PC-3 (cell line): ENCODE data around the gene SYT13. TPM values are rescaled to one million over a fixed set of nuclear protein-coding genes. Genes with fewer than 3 reads are reported as not detected.

Source experiments
- ATAC-seq: fragments of 200-7000 bp; cut with Tn5 transposase; 2 replicates; pipeline ENCODE4 v1.9.1; 2020; ENCODE audit warnings: mild to moderate bottlenecking, moderate library complexity
- BruUV-seq: library from RNA; stranded (reverse); fragments of 400-500 nt; replicated peaks from 2 replicates; lab custom pipeline; 2021; lab: Mats Ljungman, UMichigan
- CTCF ChIA-PET: fragments of 300-600 bp; sonication (Branson Sonifier 250); formaldehyde crosslinking; loops from one replicate; lab custom pipeline; 2022; ENCODE audit warnings: antibody characterized with exemption; lab: Charles Lee
- POLR2A ChIA-PET: fragments of 300-600 bp; sonication (Branson Sonifier 250); formaldehyde crosslinking; loops from one replicate; lab custom pipeline; 2022; ENCODE audit warnings: antibody characterized with exemption; ENCODE audit not compliant: unreplicated experiment; lab: Charles Lee
- DNase-seq: peaks from one replicate; pipeline ENCODE4 v3.0.0-alpha.2; 2015
- H2AFZ ChIP-seq: fragments of 300-600 bp; sonication (generic); 2 replicates; pipeline ENCODE4 v1.6.0; 2016; ENCODE audit warnings: antibody characterized with exemption, low read length
- H3F3A ChIP-seq: fragments of 300-600 bp; sonication (generic); one replicate; pipeline ENCODE4 v1.6.0; 2017; ENCODE audit warnings: antibody characterized with exemption, low read length, control low read depth, mild to moderate bottlenecking; ENCODE audit not compliant: unreplicated experiment
- H3K27ac ChIP-seq: fragments of 300-600 bp; sonication (generic); 2 replicates; pipeline ENCODE4 v1.5.1; 2016; ENCODE audit warnings: mild to moderate bottlenecking, low read length
- H3K27me3 ChIP-seq: fragments of 300-600 bp; sonication (generic); 2 replicates; pipeline ENCODE4 v1.6.1; 2016; ENCODE audit warnings: low read length, mixed read lengths
- H3K36me3 ChIP-seq: fragments of 300-600 bp; sonication (generic); 2 replicates; pipeline ENCODE4 v1.6.1; 2016; ENCODE audit warnings: low read depth, mixed run types, low read length, mixed read lengths
- H3K4me1 ChIP-seq: fragments of 300-600 bp; sonication (generic); 2 replicates; pipeline ENCODE4 v1.5.1; 2016; ENCODE audit warnings: low read length; ENCODE audit not compliant: insufficient read depth
- H3K4me2 ChIP-seq: fragments of 300-600 bp; sonication (generic); 2 replicates; pipeline ENCODE4 v1.6.0; 2016; ENCODE audit warnings: low read length
- H3K4me3 ChIP-seq: fragments of 300-600 bp; sonication (generic); 2 replicates; pipeline ENCODE4 v1.5.1; 2016; ENCODE audit warnings: mild to moderate bottlenecking, low read length, mixed read lengths
- H3K79me2 ChIP-seq: fragments of 300-600 bp; sonication (generic); 2 replicates; pipeline ENCODE4 v1.6.1; 2017; ENCODE audit warnings: low read length, mixed read lengths
- H3K9ac ChIP-seq: fragments of 300-600 bp; sonication (generic); 2 replicates; pipeline ENCODE4 v1.6.0; 2016; ENCODE audit warnings: mild to moderate bottlenecking, low read length
- H3K9me2 ChIP-seq: fragments of 300-600 bp; sonication (generic); replicated peaks from 2 replicates; pipeline ENCODE4 v1.6.1; 2016; ENCODE audit warnings: mixed run types, low read length, mixed read lengths
- H3K9me3 ChIP-seq: fragments of 300-600 bp; sonication (generic); 2 replicates; pipeline ENCODE4 v1.6.1; 2016; ENCODE audit warnings: low read length, mixed read lengths
- H4K20me1 ChIP-seq: fragments of 300-600 bp; sonication (generic); 2 replicates; pipeline ENCODE4 v1.6.1; 2016; ENCODE audit warnings: low read length, mixed read lengths
- EZH2 ChIP-seq: fragments of 300-600 bp; sonication (generic); IDR thresholded peaks from one replicate; pipeline ENCODE4 v1.6.1; 2017; ENCODE audit warnings: antibody characterized with exemption, mild to moderate bottlenecking, low read length; ENCODE audit not compliant: unreplicated experiment
- EZH2phosphoT487 ChIP-seq: fragments of 300-600 bp; sonication (generic); IDR thresholded peaks from 2 replicates; pipeline ENCODE4 v1.6.1; 2018; ENCODE audit warnings: mild to moderate bottlenecking, antibody characterized with exemption, low read length, borderline replicate concordance
- intact Hi-C: fragments of 100-400 bp; cut with micrococcal nuclease; formaldehyde crosslinking; loops from 2 replicates; pipeline ENCODE4 v1.9.0; 2023
- total RNA-seq: library from RNA; depleted of rRNA; stranded (reverse); fragments of >200 nt; gene quantifications from 2 replicates; pipeline ENCODE4 v1.2.3, GENCODE V29; 2014
- TF ChIP-seq, protein P1 (sequence below): fragments of 300-600 bp; sonication (generic); conservative IDR thresholded peaks from 2 replicates; pipeline ENCODE4 v1.5.1; 2017; ENCODE audit warnings: antibody characterized with exemption, low read depth, mild to moderate bottlenecking, low read length

Gene SYT13
- total RNA-seq, 1 experiment from 2014 or later = not detected

GRCh38 chr11:45258982-45259530 lies 27.1 kb downstream of the SYT13 start:
- Histone ChIP-seq H3K4me3 (no peak overlapping the region), H3K27me3 (no peaks in the 10 kb centered on the region), H3K9me3 (no peaks in the 10 kb centered on the region), H3K9ac (no peak overlapping the region), H4K20me1 (no peaks in the 10 kb centered on the region), H3K79me2 (no peaks in the 10 kb centered on the region), H3K27ac (peak overlapping the region; percentile 31; the same call in 1 of the 2 replicates), H3K4me2 (0 out of 2 replicates have a peak overlapping the region, but pooled peaks have one; percentile 17), H3K4me1 (peaks cover 16% of the 10 kb centered on the region), H3F3A (no peaks in the 10 kb centered on the region), H3K36me3 (no peaks in the 10 kb centered on the region), H2AFZ (no peak overlapping the region), H3K9me2 (no peaks in the 10 kb centered on the region)
- intact Hi-C loops = no loop called here
- no TSS peak for BruUV-seq
- ChIA-PET CTCF (no interaction called here), POLR2A (no interaction called here)
- DNase-seq (no peak), ATAC-seq (no peak)
- TF ChIP-seq, protein P1, sequence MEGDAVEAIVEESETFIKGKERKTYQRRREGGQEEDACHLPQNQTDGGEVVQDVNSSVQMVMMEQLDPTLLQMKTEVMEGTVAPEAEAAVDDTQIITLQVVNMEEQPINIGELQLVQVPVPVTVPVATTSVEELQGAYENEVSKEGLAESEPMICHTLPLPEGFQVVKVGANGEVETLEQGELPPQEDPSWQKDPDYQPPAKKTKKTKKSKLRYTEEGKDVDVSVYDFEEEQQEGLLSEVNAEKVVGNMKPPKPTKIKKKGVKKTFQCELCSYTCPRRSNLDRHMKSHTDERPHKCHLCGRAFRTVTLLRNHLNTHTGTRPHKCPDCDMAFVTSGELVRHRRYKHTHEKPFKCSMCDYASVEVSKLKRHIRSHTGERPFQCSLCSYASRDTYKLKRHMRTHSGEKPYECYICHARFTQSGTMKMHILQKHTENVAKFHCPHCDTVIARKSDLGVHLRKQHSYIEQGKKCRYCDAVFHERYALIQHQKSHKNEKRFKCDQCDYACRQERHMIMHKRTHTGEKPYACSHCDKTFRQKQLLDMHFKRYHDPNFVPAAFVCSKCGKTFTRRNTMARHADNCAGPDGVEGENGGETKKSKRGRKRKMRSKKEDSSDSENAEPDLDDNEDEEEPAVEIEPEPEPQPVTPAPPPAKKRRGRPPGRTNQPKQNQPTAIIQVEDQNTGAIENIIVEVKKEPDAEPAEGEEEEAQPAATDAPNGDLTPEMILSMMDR = no peak
- no peak for TF ChIP-seq EZH2
- TF ChIP-seq EZH2phosphoT487 = no peak

- no peak overlapping the region for H3K9ac ChIP-seq
- ChIA-PET POLR2A (no interaction called here), CTCF (no interaction called here)
- no peak overlapping the region for H3K4me3 ChIP-seq
- no TSS peak for BruUV-seq
- no peak for ATAC-seq
- no peaks in the 10 kb centered on the region for H3K27me3 ChIP-seq
- no peak overlapping the region for H2AFZ ChIP-seq
- no peaks in the 10 kb centered on the region for H3K9me3 ChIP-seq
- intact Hi-C loops = loop anchor here (5.0 kb wide), 1 partner anchor 142 kb away; no protein-coding TSS in a partner anchor
- H3K27ac ChIP-seq = no peak overlapping the region
- no peaks in the 10 kb centered on the region for H3K9me2 ChIP-seq
- no peak for DNase-seq
- H3F3A ChIP-seq = no peaks in the 10 kb centered on the region
- H3K36me3 ChIP-seq = no peaks in the 10 kb centered on the region
- peaks cover 2% of the 10 kb centered on the region for H3K4me1 ChIP-seq
- H3K4me2 ChIP-seq = no peak overlapping the region
- H4K20me1 ChIP-seq = no peaks in the 10 kb centered on the region
- TF ChIP-seq, protein P1 = no peak
- TF ChIP-seq EZH2phosphoT487 (no peak), EZH2 (no peak)
- H3K79me2 ChIP-seq = no peaks in the 10 kb centered on the region
These were observed 32.1 kb downstream of the SYT13 start for GRCh38 chr11:45254070-45254469.

- CTCF ChIA-PET = interaction anchor here (1.6 kb wide), 1 partner anchor 143 kb away, joined by 6 read pairs; no protein-coding TSS in a partner anchor
These were observed 32.5 kb downstream of the SYT13 start for GRCh38 chr11:45253640-45254039.

More at GRCh38 chr11:45253640-45254039, 32.5 kb downstream of the SYT13 start:
- no peaks in the 10 kb centered on the region for H3K9me3 ChIP-seq
- TF ChIP-seq EZH2 = no peak
- no peak for TF ChIP-seq EZH2phosphoT487
- TF ChIP-seq, protein P1 = no peak
- no peak for DNase-seq
- intact Hi-C loops = loop anchor here (5.0 kb wide), 1 partner anchor 141 kb away; no protein-coding TSS in a partner anchor
- no peaks in the 10 kb centered on the region for H3K79me2 ChIP-seq
- H3K36me3 ChIP-seq = no peaks in the 10 kb centered on the region
- no peaks in the 10 kb centered on the region for H3F3A ChIP-seq
- POLR2A ChIA-PET = no interaction called here
- H3K9ac ChIP-seq = no peak overlapping the region
- H3K4me1 ChIP-seq = no peaks in the 10 kb centered on the region
- H3K4me3 ChIP-seq = no peak overlapping the region
- H3K4me2 ChIP-seq = no peak overlapping the region
- no peaks in the 10 kb centered on the region for H3K27me3 ChIP-seq
- ATAC-seq = no peak
- BruUV-seq = no TSS peak
- no peaks in the 10 kb centered on the region for H3K9me2 ChIP-seq
- no peaks in the 10 kb centered on the region for H4K20me1 ChIP-seq
- no peak overlapping the region for H3K27ac ChIP-seq
- no peak overlapping the region for H2AFZ ChIP-seq
